Measurements from ENCODE around the gene MZT2A. TPM values are rescaled to one million over a fixed set of nuclear protein-coding genes. Genes with fewer than 3 reads are reported as not detected.
"Not testable (repeated sequence)": the region's sequence is repeated elsewhere in the genome, so short reads cannot be mapped to it uniquely, and the experiment has no call there.

Gene MZT2A
- total and polyA plus RNA-seq, 10 donors, result 23.7 to 190 (median 45.0) TPM

GRCh38 chr2:131478074-131478849, 13.9 kb downstream of the MZT2A start:
- H3K4me1 ChIP-seq; H3K9me3 ChIP-seq; H3K27ac ChIP-seq; H3K27me3 ChIP-seq (replicated peaks in 1 of 7); H3K4me3 ChIP-seq; intact Hi-C loops (cut with DNase I; ENCODE audit: low total_unique reads): not testable (repeated sequence)
- WGBS, 5 donors, result 93 to 96% (median 95%) methylated on average over 10 to 16 of the region's 18 CpGs
- peak; percentile 24 for DNase-seq
- H3K36me3 ChIP-seq, result peaks cover 0 to 20% (median 0%) of the 10 kb centered on the region in 6 donors

- DNase-seq, result peak; percentile 27
- intact Hi-C loops (cut with DNase I; ENCODE audit: low total_unique reads), result not testable (repeated sequence)
- WGBS, 5 donors, result 62 to 82% (median 70%) methylated on average over 1 of the region's 1 CpG
Observed at GRCh38 chr2:131477227-131477626, 15.0 kb downstream of the MZT2A start.

GRCh38 chr2:131476363-131476762, 15.8 kb downstream of the MZT2A start:
- intact Hi-C loops (cut with DNase I; ENCODE audit: low total_unique reads); H3K27me3 ChIP-seq (replicated peaks in 1 of 7); H3K27ac ChIP-seq; H3K4me3 ChIP-seq; H3K9me3 ChIP-seq; H3K4me1 ChIP-seq: not testable (repeated sequence)
- WGBS, 5 donors, result 96 to 99% (median 97%) methylated on average over 23 to 25 of the region's 25 CpGs
- H3K36me3 ChIP-seq, result peaks cover 0 to 15% (median 0%) of the 10 kb centered on the region in 6 donors
- DNase-seq, result peak; percentile 63

More at GRCh38 chr2:131477227-131477626, 15.0 kb downstream of the MZT2A start:
- H3K4me3 ChIP-seq; H3K36me3 ChIP-seq; H3K27me3 ChIP-seq (replicated peaks in 1 of 7); H3K9me3 ChIP-seq; H3K27ac ChIP-seq; H3K4me1 ChIP-seq: not testable (repeated sequence)

GRCh38 chr2:131475831-131476230, 16.4 kb downstream of the MZT2A start, which contains the start of gene TUBA3D:
TUBA3D (plus strand) TSS chr2:131476119; CDS start chr2:131476200, 81 bp downstream.
- Histone ChIP-seq H3K27me3 (replicated peaks in 1 of 7) (no peaks in the 10 kb centered on the region), H3K36me3 (peaks cover 0 to 15% (median 0%) of the 10 kb centered on the region in 6 donors), H3K9me3 (no peaks in the 10 kb centered on the region), H3K4me1 (no peaks in the 10 kb centered on the region), H3K27ac (no peak within 1 kb of the TSS), H3K4me3 (no peak within 1 kb of the TSS)
- peak; percentile 60 for DNase-seq
- TF ChIP-seq POLR2A (IDR thresholded peaks at IDR 0.05), result no peak
- TF ChIP-seq CTCF (IDR thresholded peaks at IDR 0.05 in 8 of 11, conservative IDR thresholded peaks at IDR 0.05 in 3 of 11), result no peak
- TF ChIP-seq POLR2AphosphoS5 (IDR thresholded peaks at IDR 0.05), result no peak
- 93 to 100% (median 95%) methylated on average over 14 to 27 of the region's 27 CpGs for WGBS, 5 donors
- intact Hi-C loops (cut with DNase I; ENCODE audit: low total_unique reads), result no loop called here

- H3K4me3 ChIP-seq; H3K27ac ChIP-seq; H3K4me1 ChIP-seq; H3K9me3 ChIP-seq; intact Hi-C loops (cut with DNase I; ENCODE audit: low total_unique reads); H3K27me3 ChIP-seq (replicated peaks in 1 of 7): not testable (repeated sequence)
- H3K36me3 ChIP-seq, result peaks cover 0 to 11% (median 0%) of the 10 kb centered on the region in 6 donors
- DNase-seq, result peak; percentile 41
- 88 to 100% (median 100%) methylated on average over 2 of the region's 2 CpGs for WGBS, 5 donors
Observed at GRCh38 chr2:131473266-131473665, 18.9 kb downstream of the MZT2A start.

- peaks cover 0 to 11% (median 0%) of the 10 kb centered on the region in 6 donors for H3K36me3 ChIP-seq
- H3K27me3 ChIP-seq (replicated peaks in 1 of 7); H3K27ac ChIP-seq; H3K9me3 ChIP-seq; H3K4me1 ChIP-seq; intact Hi-C loops (cut with DNase I; ENCODE audit: low total_unique reads); H3K4me3 ChIP-seq: not testable (repeated sequence)
- 78 to 100% (median 91%) methylated on average over 1 to 5 of the region's 8 CpGs for WGBS, 5 donors
- peak; percentile 42 for DNase-seq
Observed at GRCh38 chr2:131471624-131472023, 20.6 kb downstream of the MZT2A start.

- intact Hi-C loops (cut with DNase I; ENCODE audit: low total_unique reads); H3K4me1 ChIP-seq; H3K27ac ChIP-seq; H3K27me3 ChIP-seq (replicated peaks in 1 of 7); H3K9me3 ChIP-seq; H3K4me3 ChIP-seq: not testable (repeated sequence)
- peak; percentile 39 for DNase-seq
- H3K36me3 ChIP-seq, result peaks cover 0 to 11% (median 0%) of the 10 kb centered on the region in 6 donors
- WGBS, 5 donors, result 89 to 100% (median 94%) methylated on average over 1 to 3 of the region's 3 CpGs
Observed at GRCh38 chr2:131470944-131471343, 21.3 kb downstream of the MZT2A start.

GRCh38 chr2:131467722-131468121, 24.5 kb downstream of the MZT2A start:
- H3K27ac ChIP-seq; intact Hi-C loops (cut with DNase I; ENCODE audit: low total_unique reads); H3K9me3 ChIP-seq; H3K4me3 ChIP-seq; H3K27me3 ChIP-seq (replicated peaks in 1 of 7); H3K36me3 ChIP-seq; H3K4me1 ChIP-seq: not testable (repeated sequence)
- WGBS, 5 donors, result 89 to 95% (median 94%) methylated on average over 10 of the region's 10 CpGs
- peak; percentile 5 for DNase-seq

- H3K27me3 ChIP-seq (replicated peaks in 1 of 7), result peaks cover 0 to 32% (median 3%) of the 10 kb centered on the region in 7 donors
- H3K9me3 ChIP-seq; H3K27ac ChIP-seq; intact Hi-C loops (cut with DNase I; ENCODE audit: low total_unique reads); H3K4me1 ChIP-seq; H3K4me3 ChIP-seq; H3K36me3 ChIP-seq; DNase-seq: not testable (repeated sequence)
- WGBS, 5 donors, result 65 to 88% (median 75%) methylated on average over 1 to 2 of the region's 2 CpGs
Observed at GRCh38 chr2:131454914-131455313, 37.3 kb downstream of the MZT2A start.

All from spleen (tissue), 11 donors.